Measurements from ENCODE around the gene TSPO. TPM values are rescaled to one million over a fixed set of nuclear protein-coding genes. Genes with fewer than 3 reads are reported as not detected.

Gene TSPO
- total and polyA plus RNA-seq, 2 of the 8 experiments (the other 6 are each of a cell fraction or from before 2014, with no cell fraction given): 19.9 to 51.5 TPM

- H2AFZ ChIP-seq (ENCODE audit: low read length): peak overlapping the region; percentile 76; the same call in 1 of the 2 replicates
- FAIRE-seq: no peak
- no peaks in the 10 kb centered on the region for H3K9me3 ChIP-seq (ENCODE audit: insufficient read depth in 2 of 2, low read depth in 1 of 2, low read length in 1 of 2)
- H3K18ac ChIP-seq (ENCODE audit: extremely low read depth, low read length): no peak overlapping the region
- 78% methylated on average over 3 of the region's 3 CpGs; no CpG with 5 or more reads in 1 of the 2 experiments for WGBS, 2 experiments (ENCODE audit: extremely low coverage in 1 of 2, insufficient coverage in 1 of 2, insufficient read length in 1 of 2, insufficient replicate concordance in 2 of 2, low coverage in 1 of 2, low lambda C conversion rate in 2 of 2, missing lambda C conversion rate in 1 of 2)
- no peak overlapping the region for H2BK5ac ChIP-seq (ENCODE audit: low read depth, low read length)
- no peak overlapping the region for H4K8ac ChIP-seq (ENCODE audit: extremely low read depth, insufficient read depth, low read length)
- H3K23ac ChIP-seq (ENCODE audit: insufficient read length): no peak overlapping the region
- peaks cover 4% of the 10 kb centered on the region; the same call in 1 of the 2 replicates for H3K23me2 ChIP-seq (ENCODE audit: low read depth, low read length)
- ChIA-PET CTCF (ENCODE audit: partially characterized antibody) (interaction anchor here (0.9 kb wide), 1 partner anchor 9 kb away, joined by 5 read pairs; no protein-coding TSS in a partner anchor), POLR2A (ENCODE audit: partially characterized antibody) (no interaction called here)
- H2BK120ac ChIP-seq (replicated peaks; ENCODE audit: low read depth, low read length): no peak overlapping the region
- no peak overlapping the region for H3K4me3 ChIP-seq (ENCODE audit: extremely low read depth in 1 of 4, insufficient read depth in 2 of 4, low read depth in 3 of 4, low read length in 4 of 4)
- H3K9ac ChIP-seq (replicated peaks in 1 of 4; ENCODE audit: extremely low read depth in 1 of 4, low read depth in 3 of 4, low read length in 3 of 4): no peak overlapping the region
- no peaks in the 10 kb centered on the region for H4K20me1 ChIP-seq (replicated peaks in 1 of 2; ENCODE audit: control insufficient read depth in 1 of 2, insufficient read depth in 2 of 2, low read length in 2 of 2)
- H3K56ac ChIP-seq (replicated peaks; ENCODE audit: insufficient read length, low read depth, low read length): no peak overlapping the region
- H3K79me2 ChIP-seq (ENCODE audit: control insufficient read depth in 1 of 2, insufficient read depth in 2 of 2, low read length in 2 of 2): peaks cover 0 to 9% of the 10 kb centered on the region in 2 experiments; a peak in 1 of 4 replicates
- DNase-seq (ENCODE audit: low read depth in 1 of 2, low spot score in 2 of 2): no peak
- no peak overlapping the region for H4K5ac ChIP-seq (ENCODE audit: insufficient read length, low read depth, low read length)
- no peak overlapping the region for H4K91ac ChIP-seq (replicated peaks; ENCODE audit: insufficient read length, low read length)
- H3K79me1 ChIP-seq (ENCODE audit: low read depth, low read length): no peaks in the 10 kb centered on the region
- H2BK12ac ChIP-seq (ENCODE audit: low read depth, low read length): no peak overlapping the region; the same call in 1 of the 2 replicates
- no peak overlapping the region for H2BK20ac ChIP-seq (ENCODE audit: low read length)
- H3K4ac ChIP-seq (replicated peaks; ENCODE audit: insufficient read length, low read depth, low read length): peak overlapping the region; percentile 69
- H3K27me3 ChIP-seq (replicated peaks in 1 of 4; ENCODE audit: control insufficient read depth in 3 of 4, extremely low read depth in 1 of 4, insufficient read depth in 3 of 4, low read length in 3 of 4): no peaks in the 10 kb centered on the region
- peaks cover 0 to 13% (median 7%) of the 10 kb centered on the region in 4 experiments; a peak in 3 of 8 replicates for H3K36me3 ChIP-seq (ENCODE audit: control insufficient read depth in 2 of 4, insufficient read depth in 4 of 4, low read length in 3 of 4)
- no peak overlapping the region for H2BK15ac ChIP-seq (ENCODE audit: low read length)
- no peak overlapping the region for H3K14ac ChIP-seq (ENCODE audit: insufficient read length)
- H2AK5ac ChIP-seq (ENCODE audit: low read depth, low read length): no peak overlapping the region
- no peak overlapping the region for H3K27ac ChIP-seq (ENCODE audit: low read depth, low read length)
- H3K4me1 ChIP-seq (replicated peaks in 1 of 4; ENCODE audit: control insufficient read depth in 3 of 4, insufficient read depth in 4 of 4, low read length in 3 of 4): peaks cover 0 to 6% (median 2%) of the 10 kb centered on the region in 4 experiments; a peak in 3 of 7 replicates
- H3K4me2 ChIP-seq (ENCODE audit: insufficient read depth in 1 of 2, low read depth in 2 of 2, low read length in 2 of 2): no peak overlapping the region
- no peak for TF ChIP-seq EZH2 (IDR thresholded peaks at IDR 0.05; ENCODE audit: low read depth, low read length, severe bottlenecking)
- no peak for TF ChIP-seq MAFK (IDR thresholded peaks at IDR 0.05; ENCODE audit: low read depth, low read length)
- no peak for TF ChIP-seq CBX8 (IDR thresholded peaks at IDR 0.05; ENCODE audit: borderline replicate concordance, low read depth, low read length)
- no peak for TF ChIP-seq USF2 (IDR thresholded peaks at IDR 0.05; ENCODE audit: low read length)
- TF ChIP-seq HDAC6 (IDR thresholded peaks at IDR 0.05; ENCODE audit: low read depth, low read length): no peak
- TF ChIP-seq HDAC2 (IDR thresholded peaks at IDR 0.05; ENCODE audit: borderline replicate concordance in 1 of 2, low read depth in 2 of 2, low read length in 2 of 2): no peak
- TF ChIP-seq SP2 (IDR thresholded peaks at IDR 0.05; ENCODE audit: low read length): no peak
- no peak for TF ChIP-seq SIRT6 (IDR thresholded peaks at IDR 0.05; ENCODE audit: low read length)
- no peak for TF ChIP-seq KDM4A (IDR thresholded peaks at IDR 0.05; ENCODE audit: low read depth, low read length, severe bottlenecking)
Observed at GRCh38 chr22:43144949-43145348, 6.4 kb upstream of the TSPO start.

Measured in H1 (cell line).